HepG2 (cell line): ENCODE results near the gene DAGLB. TPM values are rescaled to one million over a fixed set of nuclear protein-coding genes. Genes with fewer than 3 reads are reported as not detected.
"Not testable (repeated sequence)": the region's sequence is repeated elsewhere in the genome, so short reads cannot be mapped to it uniquely, and the experiment has no call there.

ENCODE experiments used
- ATAC-seq: fragments of 200-7000 bp; cut with Tn5 transposase; 3 replicates; pipeline ENCODE4 v1.9.1; 2020; ENCODE audit warnings: mild to moderate bottlenecking, moderate library complexity
- BruUV-seq: library from RNA; stranded (reverse); fragments of 400-500 nt; replicated peaks from 2 replicates; lab custom pipeline; 2021; lab: Mats Ljungman, UMichigan
- CTCF ChIA-PET: fragments of 300-600 bp; formaldehyde crosslinking; extraction: SDS; loops from one replicate; lab custom pipeline; 2021; ENCODE audit warnings: low total read pairs, inconsistent platforms, low intra/inter-chr PET ratio; lab: Yijun Ruan, JAX
- POLR2A ChIA-PET: fragments of 350-600 bp; sonication (Branson Sonifier 250); formaldehyde crosslinking; loops from one replicate; lab custom pipeline; 2020; ENCODE audit warnings: antibody characterized with exemption, inconsistent platforms; lab: Yijun Ruan, JAX
- DNase-seq: peaks from one replicate; pipeline ENCODE4 v3.0.0-alpha.2; 2015; ENCODE audit warnings: low spot score
- FAIRE-seq: peaks from 3 replicates; lab custom pipeline; 2011; peaks lifted over from hg19 to GRCh38; lab: Jason Lieb, UNC
- H2AFZ ChIP-seq: one replicate; pipeline ENCODE4 v1.6.1; 2011; ENCODE audit warnings: low read length, inconsistent platforms
- H3K27ac ChIP-seq: fragments of 300-600 bp; 3 replicates; pipeline ENCODE4 v1.8.0; 2011; ENCODE audit warnings: mixed run types, mild to moderate bottlenecking, mixed read lengths, low read length, inconsistent platforms; ENCODE audit not compliant: insufficient read depth; ENCODE audit errors: extremely low read length
- H3K27me3 ChIP-seq, 2 experiments: fragments of 200-600 bp in 1 of 2; 2 replicates in 1 of 2; 3 replicates in 1 of 2; pipeline versions ENCODE4 v1.6.0 to v1.8.0; 2011; ENCODE audit warnings: low read length in 2 of 2, mild to moderate bottlenecking in 2 of 2, moderate library complexity in 2 of 2, inconsistent platforms in 1 of 2; ENCODE audit not compliant: insufficient read depth in 2 of 2, control insufficient read depth in 1 of 2
- H3K36me3 ChIP-seq, 2 experiments: fragments of 200-600 bp in 1 of 2; replicated peaks in 1 of 2; 2 replicates in 1 of 2; 3 replicates in 1 of 2; pipeline versions ENCODE4 v1.5.1 to v1.8.0; 2011; ENCODE audit warnings: low read length in 2 of 2, inconsistent platforms in 1 of 2; ENCODE audit not compliant: insufficient read depth in 2 of 2, control insufficient read depth in 1 of 2
- H3K4me1 ChIP-seq: 2 replicates; pipeline ENCODE4 v1.5.1; 2012; ENCODE audit warnings: low read length, inconsistent platforms; ENCODE audit not compliant: insufficient read depth
- H3K4me2 ChIP-seq: 2 replicates; pipeline ENCODE4 v1.6.0; 2011; ENCODE audit warnings: low read depth, low read length, inconsistent platforms
- H3K4me3 ChIP-seq, 3 experiments: fragments of 200-600 bp in 1 of 3; sonication (generic), shearing (Covaris generic) in 1 of 3; replicated peaks in 1 of 3; 2 replicates each; pipeline ENCODE4 v1.5.1; 2011 to 2016; ENCODE audit warnings: low read length in 3 of 3, inconsistent platforms in 2 of 3, low read depth in 2 of 3, mild to moderate bottlenecking in 2 of 3, control low read depth in 1 of 3, mixed read lengths in 1 of 3; ENCODE audit not compliant: insufficient read depth in 1 of 3
- H3K79me2 ChIP-seq: one replicate; pipeline ENCODE4 v1.6.1; 2011; ENCODE audit warnings: low read length, inconsistent platforms; ENCODE audit not compliant: insufficient read depth
- H3K9ac ChIP-seq: 2 replicates; pipeline ENCODE4 v1.6.0; 2011; ENCODE audit warnings: mild to moderate bottlenecking, low read depth, low read length, inconsistent platforms; ENCODE audit not compliant: insufficient read depth
- H3K9me3 ChIP-seq: 2 replicates; pipeline ENCODE4 v1.5.1; 2012; ENCODE audit warnings: mild to moderate bottlenecking, low read length
- H4K20me1 ChIP-seq: 2 replicates; pipeline ENCODE4 v1.6.0; 2011; ENCODE audit warnings: inconsistent platforms, mild to moderate bottlenecking, low read length, moderate library complexity; ENCODE audit not compliant: insufficient read depth
- ARNTL ChIP-seq: sonication (generic); formaldehyde crosslinking; IDR thresholded peaks from 2 replicates; pipeline ENCODE4 v1.4.0; 2020; ENCODE audit warnings: mild to moderate bottlenecking, missing genetic modification reagents
- CCAR2 ChIP-seq: fragments of 200-400 bp; formaldehyde crosslinking; optimal IDR thresholded peaks from 2 replicates; pipeline ENCODE3; 2018; ENCODE audit warnings: low read depth, mild to moderate bottlenecking, low read length, moderate library complexity
- CREB1 ChIP-seq, 2 experiments: fragments of 450-650 bp in 1 of 2; IDR thresholded peaks; 2 replicates each; pipeline ENCODE4 v1.6.1; 2016 to 2017; ENCODE audit warnings: control low read depth in 1 of 2, mild to moderate bottlenecking in 1 of 2, missing compliant biosample characterization in 1 of 2, missing genetic modification characterization in 1 of 2
- NR0B2 ChIP-seq: sonication (generic); formaldehyde crosslinking; IDR thresholded peaks from 2 replicates; pipeline ENCODE4 v1.4.0; 2020; ENCODE audit warnings: mild to moderate bottlenecking, missing genetic modification reagents
- ZNF34 ChIP-seq: sonication (generic); formaldehyde crosslinking; IDR thresholded peaks from 2 replicates; pipeline ENCODE4 v1.4.0; 2020; ENCODE audit warnings: mild to moderate bottlenecking, missing genetic modification reagents, borderline replicate concordance
- ZNF367 ChIP-seq: sonication (generic); formaldehyde crosslinking; IDR thresholded peaks from 2 replicates; pipeline ENCODE4 v1.4.0; 2020; ENCODE audit warnings: missing genetic modification reagents, borderline replicate concordance
- ZNF574 ChIP-seq: sonication (generic); formaldehyde crosslinking; IDR thresholded peaks from 2 replicates; pipeline ENCODE4 v1.4.0; 2020; ENCODE audit warnings: missing genetic modification reagents
- ZNF770 ChIP-seq: sonication (generic); formaldehyde crosslinking; IDR thresholded peaks from 2 replicates; pipeline ENCODE4 v1.5.0; 2020; ENCODE audit warnings: mild to moderate bottlenecking, missing genetic modification reagents
- ZSCAN12 ChIP-seq: sonication (generic); formaldehyde crosslinking; IDR thresholded peaks from 2 replicates; pipeline ENCODE4 v1.9.0; 2021; ENCODE audit warnings: mild to moderate bottlenecking, missing genetic modification reagents
- ZSCAN21 ChIP-seq: sonication (generic); formaldehyde crosslinking; IDR thresholded peaks from 2 replicates; pipeline ENCODE4 v1.8.0; 2022; ENCODE audit warnings: mild to moderate bottlenecking, missing genetic modification reagents, moderate library complexity, borderline replicate concordance
- WGBS: methylation state at CpG from one replicate; pipeline ENCODE4 v1.1.6; 2017; ENCODE audit warnings: low lambda C conversion rate; 5-methylcytosine and 5-hydroxymethylcytosine counted together
- in situ Hi-C: cut with HindIII; loops from 2 replicates; pipeline ENCODE4 v1.10.0; 2017; ENCODE audit warnings: low pct_unique_long_range_greater_than_20kb; ENCODE audit not compliant: extremely low pct_ligation_motif_present
- intact Hi-C: fragments of 100-400 bp; cut with micrococcal nuclease; formaldehyde crosslinking; loops from one replicate; pipeline ENCODE4 v1.10.0; 2022; ENCODE audit not compliant: unreplicated experiment
- polyA plus RNA-seq, 8 experiments: library from polyadenylated mRNA; depleted of rRNA in 3 of 8; stranded (reverse) in 7 of 8; unstranded in 1 of 8; fragments of >200 nt; fragmentation: Illumina TruSeq in 4 of 8; extraction: Trizol in 4 of 8; gene quantifications; 2 replicates each; pipeline versions ENCODE4 v1.2.1 to v1.2.3, GENCODE V29; 2011 to 2016; ENCODE audit warnings: low read depth in 4 of 8, missing spikeins in 1 of 8, mixed read lengths in 1 of 8; ENCODE audit not compliant: insufficient read depth in 1 of 8
- total RNA-seq, 5 experiments: library from RNA; depleted of rRNA; stranded (reverse); fragments of >200 nt; fragmentation: Illumina TruSeq; extraction: Trizol; gene quantifications; 2 replicates each; pipeline ENCODE4 v1.2.3, GENCODE V29; 2016; ENCODE audit warnings: low read depth in 1 of 5

DAGLB gene
- total and polyA plus RNA-seq, 2 of the 13 experiments (the other 11 are each of a cell fraction or from before 2014, with no cell fraction given): 7.9 to 9.8 TPM

GRCh38 chr7:6460303-6460702, 12.5 kb upstream of the DAGLB start (continued):
- TF ChIP-seq ZNF770: no peak; the same call in 1 of the 2 replicates
- no peak for TF ChIP-seq ZNF367

GRCh38 chr7:6458676-6459075, 10.9 kb upstream of the DAGLB start:
- intact Hi-C loops, H3K9me3 ChIP-seq, H3K4me2 ChIP-seq, CTCF ChIA-PET, H3K27me3 ChIP-seq, H3K79me2 ChIP-seq, H3K4me3 ChIP-seq, ATAC-seq, DNase-seq, FAIRE-seq, H3K4me1 ChIP-seq, in situ Hi-C loops, BruUV-seq, H3K27ac ChIP-seq, POLR2A ChIA-PET, H2AFZ ChIP-seq, H4K20me1 ChIP-seq, H3K9ac ChIP-seq: not testable (repeated sequence)
- peaks cover 9 to 20% of the 10 kb centered on the region in 2 experiments; a peak in 4 of 5 replicates for H3K36me3 ChIP-seq
- 85% methylated on average over 3 of the region's 3 CpGs for WGBS

GRCh38 chr7:6453734-6454133, 6.0 kb upstream of the DAGLB start:
- 19% methylated on average over 4 of the region's 4 CpGs for WGBS
- intact Hi-C loops: no loop called here
- H3K4me2 ChIP-seq: no peak overlapping the region
- H3K27ac ChIP-seq: no peak overlapping the region
- no peaks in the 10 kb centered on the region for H3K9me3 ChIP-seq
- DNase-seq (peak; percentile 14), ATAC-seq (no peak), FAIRE-seq (no peak)
- CTCF ChIA-PET: no interaction called here
- H3K36me3 ChIP-seq: no peaks in the 10 kb centered on the region
- peaks cover 18% of the 10 kb centered on the region for H3K4me1 ChIP-seq
- no peaks in the 10 kb centered on the region for H3K27me3 ChIP-seq
- no peak overlapping the region for H2AFZ ChIP-seq
- H3K4me3 ChIP-seq: no peak overlapping the region
- POLR2A ChIA-PET: no interaction called here
- no peaks in the 10 kb centered on the region for H3K79me2 ChIP-seq
- H4K20me1 ChIP-seq: peaks cover 6% of the 10 kb centered on the region; the same call in 1 of the 2 replicates
- in situ Hi-C loops: no loop called here
- H3K9ac ChIP-seq: no peak overlapping the region
- no TSS peak for BruUV-seq
- TF ChIP-seq CCAR2 (no peak), ZSCAN21 (CRISPR knock-in tag) (no peak), ZNF574 (CRISPR knock-in tag) (no peak), NR0B2 (CRISPR knock-in tag) (no peak), ZNF34 (CRISPR knock-in tag) (no peak), ZSCAN12 (no peak), CREB1 (IDR thresholded peaks at IDR 0.05) (no peak), CREB1 (CRISPR knock-in tag; IDR thresholded peaks at IDR 0.05) (no peak), ARNTL (CRISPR knock-in tag) (no peak)
